Uterus (tissue), 2 donors: Measurements from ENCODE around the gene SART3.

Experiments
- CTCF ChIP-seq, 4 experiments: fragments of 200-600 bp in 2 of 4; fragments of 450-650 bp in 2 of 4; sonication (generic) in 2 of 4; IDR thresholded peaks; one replicate each; pipeline ENCODE4 v1.5.1; 2016 to 2019; ENCODE audit warnings: antibody characterized with exemption in 4 of 4, mild to moderate bottlenecking in 2 of 4, moderate library complexity in 1 of 4
- POLR2A ChIP-seq, 2 donors: fragments of 450-650 bp; IDR thresholded peaks; one replicate each; pipeline ENCODE4 v1.6.1; 2016; ENCODE audit warnings: antibody characterized with exemption in 2 of 2, mild to moderate bottlenecking in 1 of 2, moderate library complexity in 1 of 2

- TF ChIP-seq CTCF (IDR thresholded peaks at IDR 0.05) (no peak), POLR2A (IDR thresholded peaks at IDR 0.05) (no peak)
Observed at GRCh38 chr12:108584456-108585065, 23.6 kb upstream of the SART3 start.
